Caco-2 (cell line): ENCODE data around the gene SLC47A2. TPM values are rescaled to one million over a fixed set of nuclear protein-coding genes. Genes with fewer than 3 reads are reported as not detected.

ENCODE experiments used
- BruUV-seq: library from RNA; stranded (reverse); fragments of 400-500 nt; replicated peaks from 2 replicates; lab custom pipeline; 2021; lab: Mats Ljungman, UMichigan
- CTCF ChIA-PET: fragments of 300-600 bp; sonication (Branson Sonifier 250); formaldehyde crosslinking; loops from one replicate; lab custom pipeline; 2022; ENCODE audit warnings: antibody characterized with exemption; lab: Charles Lee
- POLR2A ChIA-PET: fragments of 300-600 bp; sonication (Branson Sonifier 250); formaldehyde crosslinking; loops from one replicate; lab custom pipeline; 2022; ENCODE audit warnings: antibody characterized with exemption; lab: Charles Lee
- DNase-seq, 2 experiments: peaks; one replicate each; pipeline versions ENCODE4 v3.0.0 to v3.0.0-alpha.2; 2020 to 2022
- H3K27me3 ChIP-seq: replicated peaks from 2 replicates; pipeline ENCODE4 v1.6.0; 2011; ENCODE audit warnings: low read length; ENCODE audit not compliant: control insufficient read depth, insufficient read depth
- H3K36me3 ChIP-seq: 2 replicates; pipeline ENCODE4 v1.5.1; 2011; ENCODE audit warnings: low read length; ENCODE audit not compliant: control insufficient read depth, insufficient read depth
- H3K4me1 ChIP-seq: fragments of 250-450 bp; sonication (Bioruptor Pico); 2 replicates; pipeline ENCODE4 v1.5.1; 2020; ENCODE audit warnings: mild to moderate bottlenecking
- H3K4me3 ChIP-seq: 2 replicates; pipeline ENCODE4 v1.5.1; 2011; ENCODE audit warnings: low read depth, mild to moderate bottlenecking, control low read depth, low read length
- H3K9me3 ChIP-seq: fragments of 250-450 bp; sonication (Bioruptor Pico); 2 replicates; pipeline ENCODE4 v1.5.1; 2020; ENCODE audit warnings: mild to moderate bottlenecking, moderate library complexity
- H3K27ac Mint-ChIP-seq: one replicate; pipeline ENCODE4 v1.8.0; 2022; ENCODE audit warnings: mixed read lengths; ENCODE audit not compliant: unreplicated experiment
- H3K27me3 Mint-ChIP-seq: one replicate; pipeline ENCODE4 v1.8.0; 2022; ENCODE audit warnings: mixed read lengths; ENCODE audit not compliant: insufficient read depth, unreplicated experiment
- H3K36me3 Mint-ChIP-seq: one replicate; pipeline ENCODE4 v1.8.0; 2022; ENCODE audit warnings: mild to moderate bottlenecking, mixed read lengths; ENCODE audit not compliant: insufficient read depth, unreplicated experiment
- H3K4me1 Mint-ChIP-seq: one replicate; pipeline ENCODE4 v1.8.0; 2022; ENCODE audit warnings: low read depth, mixed read lengths; ENCODE audit not compliant: unreplicated experiment
- H3K4me3 Mint-ChIP-seq: one replicate; pipeline ENCODE4 v1.8.0; 2022; ENCODE audit warnings: mild to moderate bottlenecking, moderate library complexity, mixed read lengths; ENCODE audit not compliant: unreplicated experiment
- H3K9me3 Mint-ChIP-seq: one replicate; pipeline ENCODE4 v1.8.0; 2022; ENCODE audit warnings: mixed read lengths; ENCODE audit not compliant: unreplicated experiment
- intact Hi-C: fragments of 100-400 bp; cut with micrococcal nuclease; formaldehyde crosslinking; loops from one replicate; pipeline ENCODE4 v1.10.0; 2022; ENCODE audit not compliant: unreplicated experiment
- total RNA-seq: library from RNA; stranded (reverse); gene quantifications from 2 replicates; pipeline ENCODE4 v1.2.3, GENCODE V29; 2022
- TF ChIP-seq, protein P1 (sequence below), 2 experiments: fragments of 200-600 bp in 1 of 2; IDR thresholded peaks; 1 replicate in 1 of 2; 2 replicates in 1 of 2; pipeline versions ENCODE4 v1.5.1 to v1.8.0; 2011 to 2022; ENCODE audit warnings: antibody characterized with exemption in 1 of 2, control low read depth in 1 of 2, inconsistent platforms in 1 of 2, low read depth in 1 of 2, low read length in 1 of 2, mild to moderate bottlenecking in 1 of 2, moderate library complexity in 1 of 2; ENCODE audit not compliant: insufficient read depth in 1 of 2, severe bottlenecking in 1 of 2, unreplicated experiment in 1 of 2

SLC47A2 gene
- total RNA-seq, 1 experiment from 2014 or later: 0.20 TPM

DNA sequence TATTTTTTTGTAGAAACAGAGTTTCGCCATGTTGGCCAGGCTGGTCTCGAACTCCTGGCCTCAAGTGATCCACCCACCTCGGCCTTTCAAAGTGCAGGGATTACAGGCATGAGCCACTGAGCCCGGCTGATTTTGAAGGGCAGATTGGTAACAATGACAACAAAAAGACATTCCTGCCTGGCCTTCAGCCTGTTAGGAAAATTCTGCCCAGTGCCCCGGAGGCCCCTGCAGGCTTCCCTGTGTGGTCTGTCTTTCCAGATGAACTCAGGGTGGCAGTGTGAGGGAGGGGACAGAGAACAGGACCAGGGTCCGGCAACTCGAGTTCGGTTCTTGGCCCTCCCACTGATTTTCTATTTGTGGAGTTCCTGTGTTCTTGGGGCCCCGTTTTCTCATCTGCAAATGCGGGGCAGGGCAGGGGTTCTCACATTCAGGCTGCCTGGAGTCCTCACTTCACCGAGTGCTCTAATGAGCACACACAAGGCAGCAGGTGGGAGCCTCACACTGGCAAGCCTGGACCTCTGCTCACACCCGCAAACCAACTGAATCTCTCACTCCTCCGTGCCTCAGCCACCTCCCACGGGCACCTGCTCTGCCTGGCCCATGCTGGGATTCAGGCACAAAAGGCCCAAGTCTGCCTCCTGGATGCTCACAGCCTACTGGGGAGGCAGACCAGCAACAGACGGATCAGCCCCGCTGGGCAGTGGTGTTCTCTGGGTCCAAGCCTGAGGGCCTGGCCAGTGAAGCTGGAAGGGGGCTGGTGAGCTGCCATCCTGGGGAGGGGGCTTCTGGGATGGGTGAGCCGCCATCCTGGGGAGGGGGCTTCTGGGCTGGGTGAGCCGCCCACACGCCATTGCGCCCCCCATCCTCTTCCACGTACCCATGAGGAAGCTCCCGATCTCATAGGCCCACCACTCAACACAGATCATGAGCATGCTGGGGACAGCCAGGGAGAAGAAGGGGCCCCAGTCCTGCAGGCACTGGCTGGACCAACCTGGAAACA lies 10.3 kb downstream of the SLC47A2 start:
- no peaks in the 10 kb centered on the region for H3K27me3 ChIP-seq
- H3K4me1 ChIP-seq: peaks cover 13% of the 10 kb centered on the region
- DNase-seq: no peak
- H3K4me1 Mint-ChIP-seq: peaks cover 16% of the 10 kb centered on the region
- CTCF ChIA-PET: interaction anchor here (0.7 kb wide), 1 partner anchor 29 kb away, joined by 3 read pairs; no protein-coding TSS in a partner anchor
- POLR2A ChIA-PET: no interaction called here
- H3K9me3 Mint-ChIP-seq: no peaks in the 10 kb centered on the region
- H3K36me3 Mint-ChIP-seq: no peaks in the 10 kb centered on the region
- no TSS peak for BruUV-seq
- H3K4me3 Mint-ChIP-seq: no peak overlapping the region
- intact Hi-C loops: no loop called here
- H3K27me3 Mint-ChIP-seq: no peaks in the 10 kb centered on the region
- no peaks in the 10 kb centered on the region for H3K9me3 ChIP-seq
- TF ChIP-seq, protein P1, sequence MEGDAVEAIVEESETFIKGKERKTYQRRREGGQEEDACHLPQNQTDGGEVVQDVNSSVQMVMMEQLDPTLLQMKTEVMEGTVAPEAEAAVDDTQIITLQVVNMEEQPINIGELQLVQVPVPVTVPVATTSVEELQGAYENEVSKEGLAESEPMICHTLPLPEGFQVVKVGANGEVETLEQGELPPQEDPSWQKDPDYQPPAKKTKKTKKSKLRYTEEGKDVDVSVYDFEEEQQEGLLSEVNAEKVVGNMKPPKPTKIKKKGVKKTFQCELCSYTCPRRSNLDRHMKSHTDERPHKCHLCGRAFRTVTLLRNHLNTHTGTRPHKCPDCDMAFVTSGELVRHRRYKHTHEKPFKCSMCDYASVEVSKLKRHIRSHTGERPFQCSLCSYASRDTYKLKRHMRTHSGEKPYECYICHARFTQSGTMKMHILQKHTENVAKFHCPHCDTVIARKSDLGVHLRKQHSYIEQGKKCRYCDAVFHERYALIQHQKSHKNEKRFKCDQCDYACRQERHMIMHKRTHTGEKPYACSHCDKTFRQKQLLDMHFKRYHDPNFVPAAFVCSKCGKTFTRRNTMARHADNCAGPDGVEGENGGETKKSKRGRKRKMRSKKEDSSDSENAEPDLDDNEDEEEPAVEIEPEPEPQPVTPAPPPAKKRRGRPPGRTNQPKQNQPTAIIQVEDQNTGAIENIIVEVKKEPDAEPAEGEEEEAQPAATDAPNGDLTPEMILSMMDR (IDR thresholded peaks at IDR 0.05; ENCODE audit: insufficient read depth in 1 of 2, low read depth in 1 of 2, low read length in 1 of 2, severe bottlenecking in 1 of 2, unreplicated experiment in 1 of 2): no peak
- no peak overlapping the region for H3K27ac Mint-ChIP-seq
- no peaks in the 10 kb centered on the region for H3K36me3 ChIP-seq
- no peak overlapping the region for H3K4me3 ChIP-seq

DNA sequence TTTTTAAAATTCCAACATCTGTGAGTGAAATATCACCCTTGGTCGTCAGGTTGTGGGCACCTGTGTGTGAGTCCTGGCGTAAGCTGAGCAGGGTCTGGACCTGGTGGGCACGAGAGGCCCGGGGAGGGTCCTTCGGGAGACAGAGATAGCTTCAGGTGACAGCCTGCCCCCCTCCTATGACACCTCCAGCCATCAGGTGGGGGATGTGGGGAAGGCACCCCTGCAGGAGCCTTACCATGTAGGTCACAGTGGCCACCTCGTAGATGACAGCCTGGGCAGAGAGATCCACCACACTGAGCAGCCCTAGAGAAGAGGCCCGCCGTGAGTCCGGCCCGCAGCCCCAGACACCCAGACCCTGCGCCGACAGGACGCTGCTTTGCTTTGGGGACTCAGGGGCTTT lies 11.2 kb downstream of the SLC47A2 start:
- no peaks in the 10 kb centered on the region for H3K36me3 ChIP-seq
- no TSS peak for BruUV-seq

More for the DNA sequence above, 11.2 kb downstream of the SLC47A2 start:
- no peaks in the 10 kb centered on the region for H3K36me3 Mint-ChIP-seq
- H3K4me1 Mint-ChIP-seq: peaks cover 16% of the 10 kb centered on the region
- no peaks in the 10 kb centered on the region for H3K9me3 Mint-ChIP-seq
- CTCF ChIA-PET: interaction anchor here (0.7 to 0.9 kb wide), 2 partner anchors 28 to 57 kb away, joined by 3 to 4 read pairs; no protein-coding TSS in a partner anchor
- DNase-seq: no peak
- H3K4me1 ChIP-seq: peaks cover 13% of the 10 kb centered on the region
- no peak overlapping the region for H3K4me3 ChIP-seq
- no peaks in the 10 kb centered on the region for H3K27me3 Mint-ChIP-seq
- H3K9me3 ChIP-seq: no peaks in the 10 kb centered on the region
- H3K27ac Mint-ChIP-seq: no peak overlapping the region
- intact Hi-C loops: no loop called here
- TF ChIP-seq, protein P1 (IDR thresholded peaks at IDR 0.05; ENCODE audit: insufficient read depth in 1 of 2, low read depth in 1 of 2, low read length in 1 of 2, severe bottlenecking in 1 of 2, unreplicated experiment in 1 of 2): no peak
- no peaks in the 10 kb centered on the region for H3K27me3 ChIP-seq
- H3K4me3 Mint-ChIP-seq: no peak overlapping the region
- POLR2A ChIA-PET: no interaction called here
